ENCODE results near the gene OTX1. TPM values are rescaled to one million over a fixed set of nuclear protein-coding genes. Genes with fewer than 3 reads are reported as not detected.
"Not testable (repeated sequence)": the region's sequence is repeated elsewhere in the genome, so short reads cannot be mapped to it uniquely, and the experiment has no call there.

Gene OTX1
- total and polyA plus RNA-seq, 2 donors (not counting 1 experiment from before 2014, with no cell fraction given), result 0.17 TPM; not detected in 1

DNA sequence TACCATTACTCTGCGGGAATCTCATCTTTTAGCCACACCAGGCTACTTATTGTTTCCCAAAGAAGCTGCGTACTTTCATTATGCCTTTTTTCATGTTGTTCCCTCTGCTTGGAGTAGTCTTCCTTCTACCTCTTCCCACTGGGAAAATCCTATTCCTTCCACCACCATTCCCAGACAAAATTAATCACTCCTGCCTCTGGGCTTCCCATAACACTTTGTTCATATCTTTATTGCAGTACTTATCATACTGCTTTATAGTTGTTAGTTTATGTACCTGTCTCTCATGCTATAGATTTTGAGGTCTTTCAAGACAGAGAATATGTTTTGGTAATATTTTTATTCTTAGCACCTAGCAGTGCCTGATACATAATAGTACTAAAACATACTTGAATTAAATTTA is 16.2 kb downstream of the OTX1 start:
- Histone ChIP-seq H3K27ac (ENCODE audit: insufficient read depth, low read length) (no peak overlapping the region), H3K27me3 (ENCODE audit: control insufficient read depth, insufficient read depth, low read length) (peaks cover 21% of the 10 kb centered on the region), H3K9ac (ENCODE audit: insufficient read depth, low read length) (no peak overlapping the region)

GRCh38 chr2:63071664-63072063 is 21.0 kb downstream of the OTX1 start:
- Histone ChIP-seq H3K4me3 (replicated peaks in 1 of 4; ENCODE audit: control extremely low read depth in 1 of 4, insufficient read depth in 1 of 4, low read depth in 3 of 4, low read length in 4 of 4) (no peak overlapping the region), H3K79me2 (ENCODE audit: control insufficient read depth, insufficient read depth, low read length) (no peaks in the 10 kb centered on the region), H3K27ac (ENCODE audit: insufficient read depth, low read length) (no peak overlapping the region), H4K20me1 (ENCODE audit: control insufficient read depth, extremely low read depth, insufficient read depth, low read length) (no peaks in the 10 kb centered on the region), H3K9ac (ENCODE audit: insufficient read depth, low read length) (no peak overlapping the region), H3K4me2 (ENCODE audit: extremely low read depth, insufficient read depth, low read length) (no peak overlapping the region), H3K9me3 (ENCODE audit: control insufficient read depth, insufficient read depth, low read depth, low read length) (no peaks in the 10 kb centered on the region), H2AFZ (ENCODE audit: low read length) (no peak overlapping the region), H3K4me1 (ENCODE audit: control insufficient read depth, extremely low read depth, insufficient read depth, low read length) (no peaks in the 10 kb centered on the region), H3K27me3 (ENCODE audit: control insufficient read depth, insufficient read depth, low read length) (peaks cover 12% of the 10 kb centered on the region), H3K36me3 (ENCODE audit: control insufficient read depth, insufficient read depth, low read length) (no peaks in the 10 kb centered on the region)
- TF ChIP-seq CTCF (conservative IDR thresholded peaks at IDR 0.05 in 1 of 2, IDR thresholded peaks at IDR 0.05 in 1 of 2; ENCODE audit: low read depth in 1 of 2, low read length in 2 of 2), result no peak
- TF ChIP-seq EZH2 (IDR thresholded peaks at IDR 0.05; ENCODE audit: low read length, missing control alignments), result no peak
- no peak for DNase-seq (ENCODE audit: low read depth in 2 of 2)

More for the DNA sequence above, 16.2 kb downstream of the OTX1 start:
- Histone ChIP-seq H3K4me2 (ENCODE audit: extremely low read depth, insufficient read depth, low read length) (no peak overlapping the region), H3K4me3 (replicated peaks in 1 of 4; ENCODE audit: control extremely low read depth in 1 of 4, insufficient read depth in 1 of 4, low read depth in 3 of 4, low read length in 4 of 4) (no peak overlapping the region), H2AFZ (ENCODE audit: low read length) (no peak overlapping the region), H3K4me1 (ENCODE audit: control insufficient read depth, extremely low read depth, insufficient read depth, low read length) (no peaks in the 10 kb centered on the region), H4K20me1 (ENCODE audit: control insufficient read depth, extremely low read depth, insufficient read depth, low read length) (no peaks in the 10 kb centered on the region), H3K9me3 (ENCODE audit: control insufficient read depth, insufficient read depth, low read depth, low read length) (no peaks in the 10 kb centered on the region), H3K36me3 (ENCODE audit: control insufficient read depth, insufficient read depth, low read length) (no peaks in the 10 kb centered on the region), H3K79me2 (ENCODE audit: control insufficient read depth, insufficient read depth, low read length) (no peaks in the 10 kb centered on the region)
- no peak for TF ChIP-seq CTCF (conservative IDR thresholded peaks at IDR 0.05 in 1 of 2, IDR thresholded peaks at IDR 0.05 in 1 of 2; ENCODE audit: low read depth in 1 of 2, low read length in 2 of 2)
- TF ChIP-seq EZH2 (IDR thresholded peaks at IDR 0.05; ENCODE audit: low read length, missing control alignments), result no peak
- DNase-seq (ENCODE audit: low read depth in 2 of 2), result no peak

- H2AFZ ChIP-seq (ENCODE audit: low read length), result no peak overlapping the region
- H3K27me3 ChIP-seq (ENCODE audit: control insufficient read depth, insufficient read depth, low read length), result peaks cover 7% of the 10 kb centered on the region
- no peak for TF ChIP-seq EZH2 (IDR thresholded peaks at IDR 0.05; ENCODE audit: low read length, missing control alignments)
- no peak for TF ChIP-seq CTCF (conservative IDR thresholded peaks at IDR 0.05 in 1 of 2, IDR thresholded peaks at IDR 0.05 in 1 of 2; ENCODE audit: low read depth in 1 of 2, low read length in 2 of 2)
Observed at GRCh38 chr2:63073994-63074393, 23.4 kb downstream of the OTX1 start.

DNA sequence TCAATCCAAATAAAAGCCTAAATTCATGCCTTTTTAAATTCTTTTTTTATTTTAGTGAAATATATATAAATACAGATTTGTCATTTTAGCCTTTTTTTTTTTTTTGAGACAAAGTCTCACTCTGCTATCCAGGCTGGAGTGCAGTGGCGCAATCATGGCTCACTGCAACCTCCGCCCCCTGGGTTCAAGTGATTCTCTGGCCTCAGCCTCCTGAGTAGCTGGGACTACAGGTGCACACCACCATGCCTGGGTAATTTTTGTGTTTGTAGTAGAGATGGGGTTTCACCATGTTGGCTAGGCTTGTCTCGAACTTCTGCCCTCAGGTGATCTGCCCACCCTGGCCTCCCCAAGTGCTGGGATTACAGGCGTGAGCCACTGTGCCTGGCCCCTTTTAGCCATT is 23.8 kb downstream of the OTX1 start:
- not testable (repeated sequence) for H4K20me1 ChIP-seq (ENCODE audit: control insufficient read depth, extremely low read depth, insufficient read depth, low read length); H3K9ac ChIP-seq (ENCODE audit: insufficient read depth, low read length); H3K4me1 ChIP-seq (ENCODE audit: control insufficient read depth, extremely low read depth, insufficient read depth, low read length); DNase-seq (ENCODE audit: low read depth in 2 of 2); H3K27me3 ChIP-seq (ENCODE audit: control insufficient read depth, insufficient read depth, low read length); H3K9me3 ChIP-seq (ENCODE audit: control insufficient read depth, insufficient read depth, low read depth, low read length); H2AFZ ChIP-seq (ENCODE audit: low read length); H3K4me2 ChIP-seq (ENCODE audit: extremely low read depth, insufficient read depth, low read length); H3K27ac ChIP-seq (ENCODE audit: insufficient read depth, low read length); H3K36me3 ChIP-seq (ENCODE audit: control insufficient read depth, insufficient read depth, low read length); H3K79me2 ChIP-seq (ENCODE audit: control insufficient read depth, insufficient read depth, low read length); H3K4me3 ChIP-seq (replicated peaks in 1 of 4; ENCODE audit: control extremely low read depth in 1 of 4, insufficient read depth in 1 of 4, low read depth in 3 of 4, low read length in 4 of 4)

More at GRCh38 chr2:63073994-63074393, 23.4 kb downstream of the OTX1 start:
- no peaks in the 10 kb centered on the region for H4K20me1 ChIP-seq (ENCODE audit: control insufficient read depth, extremely low read depth, insufficient read depth, low read length)
- H3K79me2 ChIP-seq (ENCODE audit: control insufficient read depth, insufficient read depth, low read length), result no peaks in the 10 kb centered on the region
- no peak overlapping the region for H3K9ac ChIP-seq (ENCODE audit: insufficient read depth, low read length)
- H3K9me3 ChIP-seq (ENCODE audit: control insufficient read depth, insufficient read depth, low read depth, low read length), result no peaks in the 10 kb centered on the region
- DNase-seq (ENCODE audit: low read depth in 2 of 2), result no peak
- H3K4me2 ChIP-seq (ENCODE audit: extremely low read depth, insufficient read depth, low read length), result no peak overlapping the region
- H3K36me3 ChIP-seq (ENCODE audit: control insufficient read depth, insufficient read depth, low read length), result no peaks in the 10 kb centered on the region
- H3K4me3 ChIP-seq (replicated peaks in 1 of 4; ENCODE audit: control extremely low read depth in 1 of 4, insufficient read depth in 1 of 4, low read depth in 3 of 4, low read length in 4 of 4), result no peak overlapping the region
- no peaks in the 10 kb centered on the region for H3K4me1 ChIP-seq (ENCODE audit: control insufficient read depth, extremely low read depth, insufficient read depth, low read length)
- no peak overlapping the region for H3K27ac ChIP-seq (ENCODE audit: insufficient read depth, low read length)

Data from fibroblast of lung (primary cell).